DND-41 (cell line): ENCODE results near the gene CDT1.

Experiments
- ATAC-seq: fragments of 200-7000 bp; cut with Tn5 transposase; 3 replicates; pipeline ENCODE4 v1.9.1; 2021; ENCODE audit warnings: low read depth; ENCODE audit not compliant: insufficient read depth
- DNase-seq: peaks from one replicate; pipeline ENCODE4 v3.0.0-alpha.2; 2020
- H2AFZ ChIP-seq: 2 replicates; pipeline ENCODE4 v1.6.0; 2012; ENCODE audit warnings: low read depth, low read length
- H3K27ac ChIP-seq: 2 replicates; pipeline ENCODE4 v1.5.1; 2012; ENCODE audit warnings: low read length, inconsistent platforms
- H3K27me3 ChIP-seq: fragments of 200-600 bp; sonication (generic); 2 replicates; pipeline ENCODE4 v1.6.0; 2012; ENCODE audit warnings: low read length, mild to moderate bottlenecking, inconsistent platforms; ENCODE audit not compliant: insufficient read depth, poor library complexity
- H3K36me3 ChIP-seq: 2 replicates; pipeline ENCODE4 v1.5.1; 2012; ENCODE audit warnings: low read length, inconsistent platforms; ENCODE audit not compliant: insufficient read depth
- H3K4me1 ChIP-seq: 2 replicates; pipeline ENCODE4 v1.5.1; 2012; ENCODE audit warnings: mild to moderate bottlenecking, low read length; ENCODE audit not compliant: insufficient read depth
- H3K4me2 ChIP-seq: 2 replicates; pipeline ENCODE4 v1.6.0; 2012; ENCODE audit warnings: mild to moderate bottlenecking, moderate library complexity, low read length, inconsistent platforms; ENCODE audit not compliant: insufficient read depth
- H3K4me3 ChIP-seq, 2 experiments: fragments of 200-600 bp in 1 of 2; shearing (Covaris generic) in 1 of 2; 2 replicates each; pipeline ENCODE4 v1.5.1; 2012 to 2016; ENCODE audit warnings: inconsistent platforms in 2 of 2, low read length in 2 of 2, mild to moderate bottlenecking in 2 of 2, low read depth in 1 of 2, moderate library complexity in 1 of 2
- H3K79me2 ChIP-seq: 2 replicates; pipeline ENCODE4 v1.6.0; 2012; ENCODE audit warnings: low read length, inconsistent platforms; ENCODE audit not compliant: insufficient read depth
- H3K9ac ChIP-seq: 2 replicates; pipeline ENCODE4 v1.6.0; 2012; ENCODE audit warnings: low read depth, mild to moderate bottlenecking, inconsistent platforms, low read length, moderate library complexity
- H3K9me3 ChIP-seq: 2 replicates; pipeline ENCODE4 v1.5.1; 2012; ENCODE audit warnings: low read length, moderate library complexity, mild to moderate bottlenecking, inconsistent platforms; ENCODE audit not compliant: insufficient read depth, severe bottlenecking
- H4K20me1 ChIP-seq: 2 replicates; pipeline ENCODE4 v1.6.0; 2012; ENCODE audit warnings: low read length; ENCODE audit not compliant: insufficient read depth
- EZH2 ChIP-seq: IDR thresholded peaks from 3 replicates; pipeline ENCODE4 v1.6.1; 2012; ENCODE audit warnings: borderline replicate concordance, low read depth, mild to moderate bottlenecking, moderate library complexity, low read length, inconsistent platforms; ENCODE audit not compliant: severe bottlenecking
- TF ChIP-seq, protein P1 (sequence below): IDR thresholded peaks from 2 replicates; pipeline ENCODE4 v1.5.1; 2012; ENCODE audit warnings: borderline replicate concordance, low read length, moderate library complexity, mild to moderate bottlenecking; ENCODE audit not compliant: poor library complexity, severe bottlenecking; ENCODE audit errors: extremely low read depth

CDT1 gene

DNA sequence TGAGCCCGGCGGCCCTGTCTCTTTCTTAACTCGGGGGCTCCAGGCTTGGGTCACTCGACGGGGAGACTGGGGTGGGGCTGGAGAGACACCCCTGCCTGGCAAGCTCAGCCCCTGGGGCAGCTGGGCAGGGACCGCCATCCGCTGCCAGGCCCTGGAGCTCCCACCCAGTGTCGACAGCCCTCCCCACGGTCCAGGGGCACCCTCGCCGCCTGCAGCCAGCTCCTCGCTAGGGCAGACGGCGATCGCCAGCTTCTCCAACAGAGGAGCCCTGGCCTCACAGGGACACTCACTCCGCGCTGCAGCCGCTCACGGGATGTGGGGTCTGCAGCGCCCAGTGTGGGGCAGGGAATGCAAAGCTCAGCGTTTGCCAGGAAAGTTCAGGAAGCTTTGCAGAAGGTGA is 24.1 kb downstream of the CDT1 start:
- Histone ChIP-seq H3K36me3 (no peaks in the 10 kb centered on the region; the same call in 1 of the 2 replicates), H3K4me1 (no peaks in the 10 kb centered on the region), H3K9ac (no peak overlapping the region), H3K27me3 (no peaks in the 10 kb centered on the region), H2AFZ (no peak overlapping the region), H3K27ac (no peak overlapping the region), H3K4me3 (no peak overlapping the region), H4K20me1 (no peaks in the 10 kb centered on the region), H3K4me2 (no peak overlapping the region), H3K79me2 (no peaks in the 10 kb centered on the region), H3K9me3 (no peaks in the 10 kb centered on the region)
- TF ChIP-seq, protein P1, sequence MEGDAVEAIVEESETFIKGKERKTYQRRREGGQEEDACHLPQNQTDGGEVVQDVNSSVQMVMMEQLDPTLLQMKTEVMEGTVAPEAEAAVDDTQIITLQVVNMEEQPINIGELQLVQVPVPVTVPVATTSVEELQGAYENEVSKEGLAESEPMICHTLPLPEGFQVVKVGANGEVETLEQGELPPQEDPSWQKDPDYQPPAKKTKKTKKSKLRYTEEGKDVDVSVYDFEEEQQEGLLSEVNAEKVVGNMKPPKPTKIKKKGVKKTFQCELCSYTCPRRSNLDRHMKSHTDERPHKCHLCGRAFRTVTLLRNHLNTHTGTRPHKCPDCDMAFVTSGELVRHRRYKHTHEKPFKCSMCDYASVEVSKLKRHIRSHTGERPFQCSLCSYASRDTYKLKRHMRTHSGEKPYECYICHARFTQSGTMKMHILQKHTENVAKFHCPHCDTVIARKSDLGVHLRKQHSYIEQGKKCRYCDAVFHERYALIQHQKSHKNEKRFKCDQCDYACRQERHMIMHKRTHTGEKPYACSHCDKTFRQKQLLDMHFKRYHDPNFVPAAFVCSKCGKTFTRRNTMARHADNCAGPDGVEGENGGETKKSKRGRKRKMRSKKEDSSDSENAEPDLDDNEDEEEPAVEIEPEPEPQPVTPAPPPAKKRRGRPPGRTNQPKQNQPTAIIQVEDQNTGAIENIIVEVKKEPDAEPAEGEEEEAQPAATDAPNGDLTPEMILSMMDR: no peak
- no peak for ATAC-seq
- no peak for DNase-seq

DNA sequence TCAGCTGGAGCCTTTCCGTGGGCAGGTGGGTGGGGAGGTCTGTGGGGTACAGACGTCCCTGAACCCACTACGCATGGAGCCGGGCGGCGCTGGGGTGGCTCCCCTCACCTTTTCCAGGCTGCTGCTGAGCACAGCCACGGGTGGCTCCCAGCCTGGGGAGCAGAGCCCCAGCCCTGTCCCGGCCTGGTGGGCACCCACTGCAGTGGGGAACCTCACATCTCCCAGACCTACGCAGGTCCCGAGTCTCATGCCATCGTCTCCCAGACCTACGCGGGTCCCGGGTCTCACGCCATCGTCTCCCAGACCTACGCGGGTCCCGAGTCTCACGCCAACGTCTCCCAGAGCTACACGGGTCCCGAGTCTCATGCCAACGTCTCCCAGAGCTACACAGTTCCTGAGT is 25.1 kb downstream of the CDT1 start:
- Histone ChIP-seq H3K36me3 (no peaks in the 10 kb centered on the region; the same call in 1 of the 2 replicates), H4K20me1 (no peaks in the 10 kb centered on the region), H3K4me1 (no peaks in the 10 kb centered on the region), H3K4me3 (no peak overlapping the region), H3K27me3 (no peaks in the 10 kb centered on the region), H3K4me2 (no peak overlapping the region), H3K79me2 (no peaks in the 10 kb centered on the region), H3K27ac (no peak overlapping the region), H3K9ac (no peak overlapping the region), H2AFZ (no peak overlapping the region), H3K9me3 (no peaks in the 10 kb centered on the region)
- DNase-seq: no peak
- no peak for TF ChIP-seq EZH2
- TF ChIP-seq, protein P1: no peak
- no peak for ATAC-seq

DNA sequence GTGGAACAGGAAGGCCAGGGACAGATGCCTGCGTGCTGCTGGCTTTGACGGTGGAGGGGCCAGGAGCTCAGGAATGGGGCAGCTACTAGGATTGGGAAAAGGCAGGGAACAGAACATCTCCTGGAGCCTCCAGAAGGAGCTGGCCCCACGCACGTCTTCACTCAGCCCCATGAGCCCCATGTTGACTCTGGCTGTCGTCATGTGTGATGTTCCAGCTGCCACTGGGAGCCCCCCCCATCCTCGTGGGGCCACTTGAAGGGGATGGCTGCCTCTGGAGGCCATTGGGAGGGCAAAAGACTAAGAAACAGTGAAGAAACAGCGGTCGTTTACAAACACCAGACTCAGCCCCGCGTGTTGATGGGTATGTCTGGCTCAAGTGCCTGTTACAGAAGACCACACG is 26.7 kb downstream of the CDT1 start:
- Histone ChIP-seq H3K4me1 (no peaks in the 10 kb centered on the region), H3K9me3 (no peaks in the 10 kb centered on the region), H3K4me2 (no peak overlapping the region), H3K36me3 (peaks cover 5% of the 10 kb centered on the region; the same call in 1 of the 2 replicates), H2AFZ (no peak overlapping the region), H3K27ac (no peak overlapping the region), H3K4me3 (no peak overlapping the region), H4K20me1 (no peaks in the 10 kb centered on the region), H3K79me2 (no peaks in the 10 kb centered on the region), H3K27me3 (no peaks in the 10 kb centered on the region), H3K9ac (no peak overlapping the region)
- DNase-seq: no peak
- no peak for ATAC-seq
- no peak for TF ChIP-seq EZH2
- TF ChIP-seq, protein P1: no peak

DNA sequence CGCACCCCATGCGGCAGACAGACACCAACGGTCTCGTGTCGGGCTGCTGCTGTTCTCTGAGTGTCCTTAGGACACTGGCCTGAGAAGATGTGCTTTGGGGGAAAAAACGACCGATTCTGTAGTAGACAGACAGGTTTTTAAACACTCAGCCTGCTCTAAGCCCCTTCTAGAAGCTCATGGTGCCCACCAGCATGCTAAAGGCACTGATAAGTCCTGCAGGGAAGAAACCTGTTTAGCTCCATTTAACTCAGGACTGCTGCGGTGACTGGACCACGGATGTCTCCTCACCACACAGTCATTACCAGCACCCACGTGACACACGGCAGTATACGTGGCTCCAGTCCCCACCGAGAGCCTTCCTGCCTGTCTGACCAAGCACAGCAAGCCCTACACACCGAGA is 27.2 kb downstream of the CDT1 start:
- Histone ChIP-seq H3K36me3 (peaks cover 10% of the 10 kb centered on the region; the same call in 1 of the 2 replicates), H3K79me2 (no peaks in the 10 kb centered on the region), H3K27me3 (no peaks in the 10 kb centered on the region), H3K4me2 (no peak overlapping the region), H3K4me3 (no peak overlapping the region), H3K27ac (no peak overlapping the region), H2AFZ (no peak overlapping the region), H3K4me1 (no peaks in the 10 kb centered on the region), H3K9me3 (no peaks in the 10 kb centered on the region), H4K20me1 (no peaks in the 10 kb centered on the region), H3K9ac (no peak overlapping the region)
- DNase-seq (no peak), ATAC-seq (no peak)
- TF ChIP-seq, protein P1: no peak
- TF ChIP-seq EZH2: no peak
